ENCODE measurements around the gene KLK12. TPM values are rescaled to one million over a fixed set of nuclear protein-coding genes. Genes with fewer than 3 reads are reported as not detected.
A peak's percentile ranks its signal among the peaks of the same experiment; 100 is the strongest.

KLK12 gene
- total RNA-seq, 6 donors from 2014 or later = 0.54 to 2.0 TPM; not detected in 4

GRCh38 chr19:51019544-51019925 is 15.3 kb downstream of the KLK12 start, which contains the start of gene KLK10:
TSS of gene KLK10 (minus strand) at chr19:51019709. CDS start at chr19:51019130, 579 bp downstream.
- TF ChIP-seq EP300 (IDR thresholded peaks at IDR 0.05) = no peak
- Histone ChIP-seq H3K4me1 (peaks cover 8 to 39% (median 20%) of the 10 kb centered on the region in 4 donors), H3K36me3 (no peaks in the 10 kb centered on the region), H3K4me3 (peak within 1 kb of the TSS; percentile 13 to 48 (median 34)), H3K27me3 (peaks cover 0 to 27% (median 12%) of the 10 kb centered on the region in 4 donors), H3K27ac (peak within 1 kb of the TSS; percentile 37 to 74 (median 53)), H3K9me3 (no peaks in the 10 kb centered on the region)
- DNase-seq (peak in 1 of 2 donors; percentile 32), ATAC-seq (ENCODE audit: low FRiP score in 2 of 2) (no peak)
- 0 to 5% methylated on average over 3 to 10 of the region's 14 CpGs for WGBS, 2 donors

GRCh38 chr19:51018745-51019543 is 15.9 kb downstream of the KLK12 start:
- Histone ChIP-seq H3K4me3 (peak overlapping the region; percentile 13 to 48 (median 34)), H3K9me3 (no peaks in the 10 kb centered on the region), H3K27me3 (peaks cover 0 to 27% (median 12%) of the 10 kb centered on the region in 4 donors), H3K4me1 (peaks cover 8 to 39% (median 20%) of the 10 kb centered on the region in 4 donors), H3K27ac (peak overlapping the region; percentile 37 to 74 (median 53)), H3K36me3 (no peaks in the 10 kb centered on the region)
- DNase-seq = peak; percentile 26 to 81
- TF ChIP-seq EP300 (IDR thresholded peaks at IDR 0.05) = no peak
- no peak for TF ChIP-seq CTCF (IDR thresholded peaks at IDR 0.05)
- TF ChIP-seq POLR2A (IDR thresholded peaks at IDR 0.05) = peak in 1 of 4 donors; percentile 24
- no peak for TF ChIP-seq POLR2AphosphoS5 (IDR thresholded peaks at IDR 0.05)
- ATAC-seq (ENCODE audit: low FRiP score in 2 of 2) = peak; percentile 18 to 66
- WGBS, 2 donors = 1 to 5% methylated on average over 14 to 35 of the region's 68 CpGs

- H3K4me1 ChIP-seq = peaks cover 8 to 39% (median 20%) of the 10 kb centered on the region in 4 donors
- peak in 1 of 2 donors; percentile 69 for ATAC-seq (ENCODE audit: low FRiP score in 2 of 2)
- no peaks in the 10 kb centered on the region for H3K36me3 ChIP-seq
- H3K9me3 ChIP-seq = no peaks in the 10 kb centered on the region
- H3K4me3 ChIP-seq = peak overlapping the region in 3 of 4 donors; percentile 15 to 36 (median 32)
- H3K27me3 ChIP-seq = peaks cover 0 to 27% (median 12%) of the 10 kb centered on the region in 4 donors
- 3% methylated on average over 44 to 64 of the region's 68 CpGs for WGBS, 2 donors
- peak; percentile 32 to 81 (median 66) for TF ChIP-seq CTCF (IDR thresholded peaks at IDR 0.05)
- no peak for TF ChIP-seq POLR2A (IDR thresholded peaks at IDR 0.05)
- TF ChIP-seq POLR2AphosphoS5 (IDR thresholded peaks at IDR 0.05) = no peak
- TF ChIP-seq EP300 (IDR thresholded peaks at IDR 0.05) = no peak
- H3K27ac ChIP-seq = no peak overlapping the region
- peak; percentile 26 to 84 for DNase-seq
Observed at GRCh38 chr19:51016798-51017683, 17.8 kb downstream of the KLK12 start.

- WGBS, 2 donors = 79 to 84% methylated on average over 8 to 19 of the region's 19 CpGs
- Histone ChIP-seq H3K27me3 (peaks cover 0 to 27% (median 12%) of the 10 kb centered on the region in 4 donors), H3K4me3 (no peak overlapping the region), H3K36me3 (no peaks in the 10 kb centered on the region), H3K9me3 (no peaks in the 10 kb centered on the region), H3K27ac (no peak overlapping the region), H3K4me1 (peaks cover 8 to 38% (median 20%) of the 10 kb centered on the region in 4 donors)
- DNase-seq (no peak), ATAC-seq (ENCODE audit: low FRiP score in 2 of 2) (no peak)
- TF ChIP-seq EP300 (IDR thresholded peaks at IDR 0.05) = no peak
- TF ChIP-seq POLR2A (IDR thresholded peaks at IDR 0.05) = no peak
- TF ChIP-seq POLR2AphosphoS5 (IDR thresholded peaks at IDR 0.05) = no peak
- no peak for TF ChIP-seq CTCF (IDR thresholded peaks at IDR 0.05)
Observed at GRCh38 chr19:51015691-51016267, 19.0 kb downstream of the KLK12 start.

Data from upper lobe of left lung (tissue), 6 donors.